ENCODE results near the gene HCN1. TPM values are rescaled to one million over a fixed set of nuclear protein-coding genes. Genes with fewer than 3 reads are reported as not detected.

The HCN1 gene
- total and polyA plus RNA-seq, 2 of the 8 experiments (the other 6 are each of a cell fraction or from before 2014, with no cell fraction given) = 1.1 to 6.7 TPM

- Histone ChIP-seq H3K79me2 (ENCODE audit: control insufficient read depth in 1 of 2, insufficient read depth in 2 of 2, low read length in 2 of 2) (peaks cover 0 to 3% of the 10 kb centered on the region in 2 experiments; a peak in 1 of 4 replicates), H3K27ac (ENCODE audit: low read depth, low read length) (no peak overlapping the region), H2AK5ac (ENCODE audit: low read depth, low read length) (no peak overlapping the region), H2BK120ac (replicated peaks; ENCODE audit: low read depth, low read length) (no peak overlapping the region), H3K27me3 (replicated peaks in 1 of 4; ENCODE audit: control insufficient read depth in 3 of 4, extremely low read depth in 1 of 4, insufficient read depth in 3 of 4, low read length in 3 of 4) (peaks cover 0 to 1% (median 0%) of the 10 kb centered on the region in 4 experiments; a peak in 1 of 7 replicates), H2AFZ (ENCODE audit: low read length) (no peak overlapping the region), H3K79me1 (ENCODE audit: low read depth, low read length) (no peaks in the 10 kb centered on the region), H4K5ac (ENCODE audit: insufficient read length, low read depth, low read length) (no peak overlapping the region), H2BK5ac (ENCODE audit: low read depth, low read length) (no peak overlapping the region), H3K4me2 (ENCODE audit: insufficient read depth in 1 of 2, low read depth in 2 of 2, low read length in 2 of 2) (no peak overlapping the region), H3K4ac (replicated peaks; ENCODE audit: insufficient read length, low read depth, low read length) (no peak overlapping the region), H4K20me1 (replicated peaks in 1 of 2; ENCODE audit: control insufficient read depth in 1 of 2, insufficient read depth in 2 of 2, low read length in 2 of 2) (no peaks in the 10 kb centered on the region), H3K56ac (replicated peaks; ENCODE audit: insufficient read length, low read depth, low read length) (no peak overlapping the region), H3K4me3 (ENCODE audit: extremely low read depth in 1 of 4, insufficient read depth in 2 of 4, low read depth in 3 of 4, low read length in 4 of 4) (no peak overlapping the region), H3K36me3 (ENCODE audit: control insufficient read depth in 2 of 4, insufficient read depth in 4 of 4, low read length in 3 of 4) (no peaks in the 10 kb centered on the region), H4K8ac (ENCODE audit: extremely low read depth, insufficient read depth, low read length) (no peak overlapping the region), H3K14ac (ENCODE audit: insufficient read length) (no peak overlapping the region), H2BK20ac (ENCODE audit: low read length) (no peak overlapping the region), H4K91ac (replicated peaks; ENCODE audit: insufficient read length, low read length) (no peak overlapping the region), H3K9ac (replicated peaks in 1 of 4; ENCODE audit: extremely low read depth in 1 of 4, low read depth in 3 of 4, low read length in 3 of 4) (no peak overlapping the region), H2BK12ac (ENCODE audit: low read depth, low read length) (no peak overlapping the region), H3K23ac (ENCODE audit: insufficient read length) (no peak overlapping the region), H3K18ac (ENCODE audit: extremely low read depth, low read length) (no peak overlapping the region), H3K4me1 (replicated peaks in 1 of 4; ENCODE audit: control insufficient read depth in 3 of 4, insufficient read depth in 4 of 4, low read length in 3 of 4) (no peaks in the 10 kb centered on the region), H3K9me3 (ENCODE audit: insufficient read depth in 2 of 2, low read depth in 1 of 2, low read length in 1 of 2) (no peaks in the 10 kb centered on the region), H3K23me2 (ENCODE audit: low read depth, low read length) (no peaks in the 10 kb centered on the region), H2BK15ac (ENCODE audit: low read length) (no peak overlapping the region)
- FAIRE-seq (no peak), DNase-seq (ENCODE audit: low read depth in 1 of 2, low spot score in 2 of 2) (no peak)
- no peak for TF ChIP-seq POLR2A (IDR thresholded peaks at IDR 0.05; ENCODE audit: control extremely low read depth in 1 of 2, low read depth in 2 of 2, low read length in 2 of 2)
- TF ChIP-seq, protein P1, sequence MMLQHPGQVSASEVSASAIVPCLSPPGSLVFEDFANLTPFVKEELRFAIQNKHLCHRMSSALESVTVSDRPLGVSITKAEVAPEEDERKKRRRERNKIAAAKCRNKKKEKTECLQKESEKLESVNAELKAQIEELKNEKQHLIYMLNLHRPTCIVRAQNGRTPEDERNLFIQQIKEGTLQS (IDR thresholded peaks at IDR 0.05; ENCODE audit: insufficient read depth, low read depth, low read length) = no peak
- TF ChIP-seq YY1 (IDR thresholded peaks at IDR 0.05; ENCODE audit: low read depth, low read length) = no peak
- ChIA-PET POLR2A (ENCODE audit: partially characterized antibody) (no interaction called here), CTCF (ENCODE audit: partially characterized antibody) (no interaction called here)
- 90% methylated on average over 1 of the region's 1 CpG; no CpG with 5 or more reads in 1 of the 2 experiments for WGBS, 2 experiments (ENCODE audit: extremely low coverage in 1 of 2, insufficient coverage in 1 of 2, insufficient read length in 1 of 2, insufficient replicate concordance in 2 of 2, low coverage in 1 of 2, low lambda C conversion rate in 2 of 2, missing lambda C conversion rate in 1 of 2)
These were observed 72.3 kb downstream of the HCN1 start for GRCh38 chr5:45623832-45624231.

All from H1 (cell line).